WTC11 (cell line): ENCODE measurements around the gene ARMH4. TPM values are rescaled to one million over a fixed set of nuclear protein-coding genes. Genes with fewer than 3 reads are reported as not detected.

Source experiments
- ATAC-seq: fragments of 200-7000 bp; cut with Tn5 transposase; 2 replicates; pipeline ENCODE4 v1.10.0; 2021; ENCODE audit warnings: mild to moderate bottlenecking, moderate library complexity
- CTCF ChIA-PET: fragments of 300-600 bp; sonication (Branson Sonifier 250); formaldehyde crosslinking; loops from one replicate; lab custom pipeline; 2021; ENCODE audit warnings: antibody characterized with exemption; lab: Charles Lee
- POLR2A ChIA-PET: fragments of 350-600 bp; sonication (Branson Sonifier 250); formaldehyde crosslinking; loops from one replicate; lab custom pipeline; 2021; ENCODE audit warnings: antibody characterized with exemption; lab: Charles Lee
- DNase-seq: peaks from one replicate; pipeline ENCODE4 v3.0.0; 2021; ENCODE audit warnings: low spot score
- H3K27ac Mint-ChIP-seq: 2 replicates; pipeline ENCODE4 v1.8.0; 2021; ENCODE audit warnings: mixed read lengths
- H3K27me3 Mint-ChIP-seq: 2 replicates; pipeline ENCODE4 v1.8.0; 2021; ENCODE audit warnings: low read depth, mild to moderate bottlenecking, moderate library complexity, mixed read lengths
- H3K36me3 Mint-ChIP-seq: 2 replicates; pipeline ENCODE4 v1.8.0; 2021; ENCODE audit warnings: mixed read lengths
- H3K4me1 Mint-ChIP-seq: 2 replicates; pipeline ENCODE4 v1.8.0; 2022; ENCODE audit warnings: mixed read lengths
- H3K4me3 Mint-ChIP-seq: 2 replicates; pipeline ENCODE4 v1.8.0; 2021; ENCODE audit warnings: mild to moderate bottlenecking, moderate library complexity, mixed read lengths
- H3K9me3 Mint-ChIP-seq: 2 replicates; pipeline ENCODE4 v1.8.0; 2021; ENCODE audit warnings: mixed read lengths
- AR ChIP-seq: fragments of 250-450 bp; sonication (Bioruptor Pico); IDR thresholded peaks from 2 replicates; pipeline ENCODE4 v1.9.0; 2021; ENCODE audit warnings: mild to moderate bottlenecking
- ATF1 ChIP-seq: sonication (generic); formaldehyde crosslinking; IDR thresholded peaks from 2 replicates; pipeline ENCODE4 v1.8.1; 2023; ENCODE audit warnings: mild to moderate bottlenecking, moderate library complexity, missing genetic modification reagents
- E2F5 ChIP-seq: sonication (generic); formaldehyde crosslinking; IDR thresholded peaks from 2 replicates; pipeline ENCODE4 v1.8.1; 2022; ENCODE audit warnings: mild to moderate bottlenecking, moderate library complexity, missing genetic modification reagents
- ELF4 ChIP-seq: sonication (generic); formaldehyde crosslinking; IDR thresholded peaks from 2 replicates; pipeline ENCODE4 v1.8.1; 2022; ENCODE audit warnings: low read depth, mild to moderate bottlenecking, moderate library complexity, missing genetic modification reagents
- EMX1 ChIP-seq: fragments of 250-450 bp; sonication (Bioruptor Pico); IDR thresholded peaks from 2 replicates; pipeline ENCODE4 v1.8.0; 2021; ENCODE audit warnings: mild to moderate bottlenecking
- ESRRA ChIP-seq: sonication (generic); formaldehyde crosslinking; IDR thresholded peaks from 2 replicates; pipeline ENCODE4 v1.8.1; 2022; ENCODE audit warnings: mild to moderate bottlenecking, missing genetic modification reagents, borderline replicate concordance
- HMGA2 ChIP-seq: fragments of 250-450 bp; sonication (Bioruptor Pico); IDR thresholded peaks from 2 replicates; pipeline ENCODE4 v1.4.0; 2021; ENCODE audit warnings: mild to moderate bottlenecking, moderate library complexity
- NFE2L1 ChIP-seq: sonication (generic); formaldehyde crosslinking; IDR thresholded peaks from 2 replicates; pipeline ENCODE4 v1.8.1; 2023; ENCODE audit warnings: missing genetic modification reagents
- NR3C1 ChIP-seq: sonication (generic); formaldehyde crosslinking; conservative IDR thresholded peaks from 2 replicates; pipeline ENCODE4 v1.8.1; 2023; ENCODE audit warnings: low read depth, mild to moderate bottlenecking, missing genetic modification reagents
- USF2 ChIP-seq: sonication (generic); formaldehyde crosslinking; IDR thresholded peaks from 2 replicates; pipeline ENCODE4 v1.8.1; 2023; ENCODE audit warnings: mild to moderate bottlenecking, missing genetic modification reagents, moderate library complexity
- ZNF121 ChIP-seq: sonication (generic); formaldehyde crosslinking; IDR thresholded peaks from 2 replicates; pipeline ENCODE4 v1.8.0; 2023; ENCODE audit warnings: missing genetic modification reagents
- ZNF219 ChIP-seq: sonication (generic); formaldehyde crosslinking; IDR thresholded peaks from 2 replicates; pipeline ENCODE4 v1.8.0; 2023; ENCODE audit warnings: missing genetic modification reagents, mild to moderate bottlenecking, borderline replicate concordance
- ZNF232 ChIP-seq: sonication (generic); formaldehyde crosslinking; IDR thresholded peaks from 2 replicates; pipeline ENCODE4 v1.8.0; 2022; ENCODE audit warnings: mild to moderate bottlenecking, missing genetic modification reagents
- total RNA-seq: library from RNA; stranded (reverse); gene quantifications from 3 replicates; pipeline ENCODE4 v1.2.3, GENCODE V29; 2021
- TF ChIP-seq, protein P1 (sequence below): sonication (generic); formaldehyde crosslinking; IDR thresholded peaks from 2 replicates; pipeline ENCODE4 v1.8.0; 2022; ENCODE audit warnings: missing genetic modification reagents
- TF ChIP-seq, protein P2 (sequence below): fragments of 250-450 bp; sonication (Bioruptor Pico); IDR thresholded peaks from 2 replicates; pipeline ENCODE4 v2.1.2; 2022; ENCODE audit warnings: mild to moderate bottlenecking, moderate library complexity

ARMH4 gene
- total RNA-seq, 1 experiment from 2014 or later, result 12.2 TPM

- TF ChIP-seq ZNF219 (CRISPR knock-in tag), result no peak
- TF ChIP-seq ZNF121 (CRISPR knock-in tag), result no peak
- no peak for TF ChIP-seq ZNF232
These were observed 169.0 kb downstream of the ARMH4 start (continued) for GRCh38 chr14:57982804-57983634.

- ATAC-seq (no peak), DNase-seq (no peak)
- Mint-ChIP-seq H3K27me3 (no peaks in the 10 kb centered on the region), H3K9me3 (no peaks in the 10 kb centered on the region), H3K4me3 (no peak overlapping the region), H3K36me3 (no peaks in the 10 kb centered on the region), H3K4me1 (peaks cover 15% of the 10 kb centered on the region), H3K27ac (no peak overlapping the region)
- ChIA-PET POLR2A (no interaction called here), CTCF (no interaction called here)
- TF ChIP-seq ELF4 (CRISPR knock-in tag) (no peak), USF2 (no peak), ESRRA (CRISPR knock-in tag) (no peak), NFE2L1 (CRISPR knock-in tag) (no peak), E2F5 (CRISPR knock-in tag) (no peak), ZNF232 (no peak), NR3C1 (no peak), EMX1 (CRISPR knock-in tag) (no peak), ATF1 (CRISPR knock-in tag) (no peak), HMGA2 (CRISPR knock-in tag) (no peak), AR (no peak)
- TF ChIP-seq, protein P1, sequence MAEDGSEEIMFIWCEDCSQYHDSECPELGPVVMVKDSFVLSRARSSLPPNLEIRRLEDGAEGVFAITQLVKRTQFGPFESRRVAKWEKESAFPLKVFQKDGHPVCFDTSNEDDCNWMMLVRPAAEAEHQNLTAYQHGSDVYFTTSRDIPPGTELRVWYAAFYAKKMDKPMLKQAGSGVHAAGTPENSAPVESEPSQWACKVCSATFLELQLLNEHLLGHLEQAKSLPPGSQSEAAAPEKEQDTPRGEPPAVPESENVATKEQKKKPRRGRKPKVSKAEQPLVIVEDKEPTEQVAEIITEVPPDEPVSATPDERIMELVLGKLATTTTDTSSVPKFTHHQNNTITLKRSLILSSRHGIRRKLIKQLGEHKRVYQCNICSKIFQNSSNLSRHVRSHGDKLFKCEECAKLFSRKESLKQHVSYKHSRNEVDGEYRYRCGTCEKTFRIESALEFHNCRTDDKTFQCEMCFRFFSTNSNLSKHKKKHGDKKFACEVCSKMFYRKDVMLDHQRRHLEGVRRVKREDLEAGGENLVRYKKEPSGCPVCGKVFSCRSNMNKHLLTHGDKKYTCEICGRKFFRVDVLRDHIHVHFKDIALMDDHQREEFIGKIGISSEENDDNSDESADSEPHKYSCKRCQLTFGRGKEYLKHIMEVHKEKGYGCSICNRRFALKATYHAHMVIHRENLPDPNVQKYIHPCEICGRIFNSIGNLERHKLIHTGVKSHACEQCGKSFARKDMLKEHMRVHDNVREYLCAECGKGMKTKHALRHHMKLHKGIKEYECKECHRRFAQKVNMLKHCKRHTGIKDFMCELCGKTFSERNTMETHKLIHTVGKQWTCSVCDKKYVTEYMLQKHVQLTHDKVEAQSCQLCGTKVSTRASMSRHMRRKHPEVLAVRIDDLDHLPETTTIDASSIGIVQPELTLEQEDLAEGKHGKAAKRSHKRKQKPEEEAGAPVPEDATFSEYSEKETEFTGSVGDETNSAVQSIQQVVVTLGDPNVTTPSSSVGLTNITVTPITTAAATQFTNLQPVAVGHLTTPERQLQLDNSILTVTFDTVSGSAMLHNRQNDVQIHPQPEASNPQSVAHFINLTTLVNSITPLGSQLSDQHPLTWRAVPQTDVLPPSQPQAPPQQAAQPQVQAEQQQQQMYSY (CRISPR knock-in tag), result no peak
- TF ChIP-seq, protein P2, sequence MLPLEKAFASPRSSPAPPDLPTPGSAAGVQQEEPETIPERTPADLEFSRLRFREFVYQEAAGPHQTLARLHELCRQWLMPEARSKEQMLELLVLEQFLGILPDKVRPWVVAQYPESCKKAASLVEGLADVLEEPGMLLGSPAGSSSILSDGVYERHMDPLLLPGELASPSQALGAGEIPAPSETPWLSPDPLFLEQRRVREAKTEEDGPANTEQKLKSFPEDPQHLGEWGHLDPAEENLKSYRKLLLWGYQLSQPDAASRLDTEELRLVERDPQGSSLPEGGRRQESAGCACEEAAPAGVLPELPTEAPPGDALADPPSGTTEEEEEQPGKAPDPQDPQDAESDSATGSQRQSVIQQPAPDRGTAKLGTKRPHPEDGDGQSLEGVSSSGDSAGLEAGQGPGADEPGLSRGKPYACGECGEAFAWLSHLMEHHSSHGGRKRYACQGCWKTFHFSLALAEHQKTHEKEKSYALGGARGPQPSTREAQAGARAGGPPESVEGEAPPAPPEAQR (CRISPR knock-in tag), result no peak
These were observed 170.0 kb downstream of the ARMH4 start for GRCh38 chr14:57981817-57982560.
